H1 (cell line): ENCODE data around the gene DGKD. TPM values are rescaled to one million over a fixed set of nuclear protein-coding genes. Genes with fewer than 3 reads are reported as not detected.
A peak's percentile ranks its signal among the peaks of the same experiment; 100 is the strongest.

Experiments
- CTCF ChIA-PET: fragments of 300-600 bp; sonication (Branson Sonifier 250); formaldehyde crosslinking; loops from one replicate; lab custom pipeline; 2021; ENCODE audit not compliant: partially characterized antibody; lab: Charles Lee
- POLR2A ChIA-PET: fragments of 300-600 bp; sonication (Branson Sonifier 250); formaldehyde crosslinking; loops from one replicate; lab custom pipeline; 2021; ENCODE audit warnings: inconsistent platforms; ENCODE audit not compliant: partially characterized antibody; lab: Charles Lee
- DNase-seq, 2 experiments: peaks; one replicate each; pipeline versions ENCODE4 v3.0.0 to v3.0.0-alpha.2; 2010 to 2022; ENCODE audit warnings: low spot score in 2 of 2, low read depth in 1 of 2, mixed read lengths in 1 of 2
- FAIRE-seq: peaks from 2 replicates; lab custom pipeline; 2011; peaks lifted over from hg19 to GRCh38; lab: Jason Lieb, UNC
- H2AFZ ChIP-seq: 2 replicates; pipeline ENCODE4 v1.8.1; 2012; ENCODE audit warnings: low read length, inconsistent platforms
- H2AK5ac ChIP-seq: 2 replicates; pipeline ENCODE4 v1.6.1; 2013; ENCODE audit warnings: low read depth, low read length
- H2BK120ac ChIP-seq: replicated peaks from 2 replicates; pipeline ENCODE3; 2013; ENCODE audit warnings: low read depth, low read length, inconsistent platforms
- H2BK12ac ChIP-seq: 2 replicates; pipeline ENCODE4 v1.6.1; 2013; ENCODE audit warnings: low read depth, low read length
- H2BK15ac ChIP-seq: 2 replicates; pipeline ENCODE4 v1.6.1; 2013; ENCODE audit warnings: low read length
- H2BK20ac ChIP-seq: 2 replicates; pipeline ENCODE4 v1.6.1; 2013; ENCODE audit warnings: low read length
- H2BK5ac ChIP-seq: 2 replicates; pipeline ENCODE4 v1.6.1; 2013; ENCODE audit warnings: low read depth, low read length
- H3K14ac ChIP-seq: 2 replicates; pipeline ENCODE4 v1.6.1; 2013; ENCODE audit warnings: inconsistent platforms; ENCODE audit not compliant: insufficient read length
- H3K18ac ChIP-seq: 2 replicates; pipeline ENCODE4 v1.6.1; 2013; ENCODE audit warnings: low read length; ENCODE audit errors: extremely low read depth
- H3K23ac ChIP-seq: 2 replicates; pipeline ENCODE4 v1.6.1; 2013; ENCODE audit warnings: inconsistent platforms; ENCODE audit not compliant: insufficient read length
- H3K23me2 ChIP-seq: 2 replicates; pipeline ENCODE4 v1.6.1; 2013; ENCODE audit warnings: low read depth, low read length
- H3K27ac ChIP-seq: 2 replicates; pipeline ENCODE4 v1.6.1; 2011; ENCODE audit warnings: low read depth, low read length, inconsistent platforms
- H3K27me3 ChIP-seq, 4 experiments: replicated peaks in 1 of 4; 1 replicate in 1 of 4; 2 replicates in 3 of 4; pipeline versions ENCODE4 v1.6.1 to v1.8.1; 2011 to 2013; ENCODE audit warnings: low read length in 3 of 4, mild to moderate bottlenecking in 3 of 4, inconsistent platforms in 2 of 4, mixed read lengths in 2 of 4, moderate library complexity in 1 of 4; ENCODE audit not compliant: control insufficient read depth in 3 of 4, insufficient read depth in 3 of 4; ENCODE audit errors: extremely low read depth in 1 of 4
- H3K36me3 ChIP-seq, 4 experiments: 2 replicates each; pipeline versions ENCODE4 v1.6.1 to v1.8.1; 2011 to 2013; ENCODE audit warnings: mild to moderate bottlenecking in 4 of 4, low read length in 3 of 4, moderate library complexity in 2 of 4, control low read depth in 1 of 4, inconsistent platforms in 1 of 4; ENCODE audit not compliant: insufficient read depth in 4 of 4, control insufficient read depth in 2 of 4
- H3K4ac ChIP-seq: replicated peaks from 2 replicates; pipeline ENCODE3; 2013; ENCODE audit warnings: low read length, low read depth, mixed read lengths, inconsistent platforms; ENCODE audit not compliant: insufficient read length
- H3K4me1 ChIP-seq, 4 experiments: replicated peaks in 1 of 4; 1 replicate in 1 of 4; 2 replicates in 3 of 4; pipeline versions ENCODE4 v1.6.1 to v1.8.1; 2011 to 2013; ENCODE audit warnings: low read length in 3 of 4, inconsistent platforms in 2 of 4, mixed read lengths in 1 of 4; ENCODE audit not compliant: insufficient read depth in 4 of 4, control insufficient read depth in 3 of 4
- H3K4me2 ChIP-seq, 2 experiments: 2 replicates each; pipeline versions ENCODE4 v1.6.1 to v1.8.1; 2011 to 2013; ENCODE audit warnings: low read depth in 2 of 2, low read length in 2 of 2, control low read depth in 1 of 2, inconsistent platforms in 1 of 2, mild to moderate bottlenecking in 1 of 2; ENCODE audit not compliant: insufficient read depth in 1 of 2
- H3K4me3 ChIP-seq, 4 experiments: fragments of 200-600, 300-600 bp in 1 of 4; sonication (generic), shearing (Covaris generic), sonication (Bioruptor Twin) in 1 of 4; 2 replicates each; pipeline versions ENCODE4 v1.5.1 to v1.8.1; 2011 to 2016; ENCODE audit warnings: low read length in 4 of 4, low read depth in 3 of 4, control low read depth in 2 of 4, inconsistent platforms in 2 of 4, mild to moderate bottlenecking in 2 of 4, mixed read lengths in 1 of 4, moderate library complexity in 1 of 4; ENCODE audit not compliant: insufficient read depth in 2 of 4; ENCODE audit errors: extremely low read depth in 1 of 4
- H3K56ac ChIP-seq: replicated peaks from 2 replicates; pipeline ENCODE3; 2013; ENCODE audit warnings: low read depth, mild to moderate bottlenecking, mixed read lengths, low read length, inconsistent platforms; ENCODE audit not compliant: insufficient read length
- H3K79me1 ChIP-seq: 2 replicates; pipeline ENCODE4 v1.6.1; 2013; ENCODE audit warnings: low read depth, low read length, control low read depth
- H3K79me2 ChIP-seq, 2 experiments: 2 replicates each; pipeline versions ENCODE4 v1.6.1 to v1.8.1; 2012 to 2013; ENCODE audit warnings: low read length in 2 of 2, mild to moderate bottlenecking in 2 of 2, inconsistent platforms in 1 of 2; ENCODE audit not compliant: insufficient read depth in 2 of 2, control insufficient read depth in 1 of 2
- H3K9ac ChIP-seq, 4 experiments: replicated peaks in 1 of 4; 1 replicate in 1 of 4; 2 replicates in 3 of 4; pipeline versions ENCODE4 v1.6.1 to v1.8.1; 2011 to 2013; ENCODE audit warnings: low read depth in 3 of 4, low read length in 3 of 4, control low read depth in 2 of 4, mild to moderate bottlenecking in 2 of 4, moderate library complexity in 2 of 4, inconsistent platforms in 1 of 4; ENCODE audit errors: extremely low read depth in 1 of 4
- H3K9me3 ChIP-seq, 2 experiments: 2 replicates each; pipeline versions ENCODE4 v1.6.1 to v1.8.1; 2012 to 2013; ENCODE audit warnings: mild to moderate bottlenecking in 2 of 2, moderate library complexity in 2 of 2, control low read depth in 1 of 2, inconsistent platforms in 1 of 2, low read depth in 1 of 2, low read length in 1 of 2, mixed read lengths in 1 of 2; ENCODE audit not compliant: insufficient read depth in 2 of 2
- H4K20me1 ChIP-seq, 2 experiments: replicated peaks in 1 of 2; 2 replicates each; pipeline versions ENCODE3 to v1.8.1; 2011 to 2013; ENCODE audit warnings: inconsistent platforms in 2 of 2, low read length in 2 of 2, mild to moderate bottlenecking in 1 of 2; ENCODE audit not compliant: insufficient read depth in 2 of 2, control insufficient read depth in 1 of 2
- H4K5ac ChIP-seq: 2 replicates; pipeline ENCODE4 v1.6.1; 2013; ENCODE audit warnings: low read length, low read depth, mixed read lengths, inconsistent platforms; ENCODE audit not compliant: insufficient read length
- H4K8ac ChIP-seq: 2 replicates; pipeline ENCODE4 v1.8.0; 2013; ENCODE audit warnings: mild to moderate bottlenecking, moderate library complexity, low read length, inconsistent platforms; ENCODE audit not compliant: insufficient read depth; ENCODE audit errors: extremely low read depth
- H4K91ac ChIP-seq: replicated peaks from 2 replicates; pipeline ENCODE3; 2013; ENCODE audit warnings: low read length, mixed read lengths, inconsistent platforms; ENCODE audit not compliant: insufficient read length
- BCL11A ChIP-seq, 2 experiments: IDR thresholded peaks; one replicate each; pipeline ENCODE4 v1.6.1; 2011; ENCODE audit warnings: low read depth in 2 of 2, low read length in 2 of 2, mild to moderate bottlenecking in 2 of 2
- EGR1 ChIP-seq: IDR thresholded peaks from 2 replicates; pipeline ENCODE4 v1.6.1; 2011; ENCODE audit warnings: low read depth, low read length, borderline replicate concordance
- EZH2 ChIP-seq: fragments of 200-600 bp; sonication (generic); IDR thresholded peaks from 2 replicates; pipeline ENCODE4 v1.7.1; 2012; ENCODE audit warnings: low read depth, mild to moderate bottlenecking, moderate library complexity, low read length, inconsistent platforms; ENCODE audit not compliant: severe bottlenecking
- JUND ChIP-seq: IDR thresholded peaks from 2 replicates; pipeline ENCODE4 v1.6.1; 2011; ENCODE audit warnings: mild to moderate bottlenecking, improper control_type of control experiment, low read length
- NANOG ChIP-seq: IDR thresholded peaks from 2 replicates; pipeline ENCODE4 v1.6.1; 2011; ENCODE audit warnings: low read length, low read depth, mild to moderate bottlenecking, inconsistent platforms; ENCODE audit not compliant: insufficient read depth, poor library complexity, severe bottlenecking
- SP1 ChIP-seq: IDR thresholded peaks from 2 replicates; pipeline ENCODE4 v1.6.1; 2011; ENCODE audit warnings: low read depth, low read length
- SP2 ChIP-seq: IDR thresholded peaks from 2 replicates; pipeline ENCODE4 v1.6.1; 2012; ENCODE audit warnings: mild to moderate bottlenecking, low read length, inconsistent platforms
- WGBS, 2 experiments: shearing (Covaris generic) in 1 of 2; methylation state at CpG; one replicate each; pipeline versions ENCODE4 v1.1.6 to v1.1.7; 2013 to 2015; ENCODE audit warnings: low lambda C conversion rate in 2 of 2, mixed read lengths in 2 of 2, inconsistent platforms in 1 of 2, low coverage in 1 of 2, missing lambda C conversion rate in 1 of 2; ENCODE audit not compliant: insufficient replicate concordance in 2 of 2, insufficient coverage in 1 of 2, insufficient read length in 1 of 2; ENCODE audit errors: extremely low coverage in 1 of 2, missing lambda C conversion rate in 1 of 2; 5-methylcytosine and 5-hydroxymethylcytosine counted together
- polyA plus RNA-seq, 7 experiments: library from polyadenylated mRNA; depleted of rRNA in 3 of 7; stranded (reverse) in 5 of 7; unstranded in 2 of 7; fragments of >200 nt in 5 of 7; fragments of 200-250 nt in 2 of 7; gene quantifications; 1 replicate in 5 of 7; 2 replicates in 1 of 7; 4 replicates in 1 of 7; pipeline versions ENCODE4 v1.2.1 to v1.2.3, GENCODE V29; 2011 to 2013; ENCODE audit warnings: missing spikeins in 2 of 7, mixed read lengths in 2 of 7
- total RNA-seq: library from RNA; stranded (reverse); fragmentation: NEBNext Ultra II Directional; extraction: Animal tissue kit (Norgen Biotek cat#: 25700); gene quantifications from 2 replicates; pipeline ENCODE4 v1.2.1, GENCODE V29; 2021

Gene DGKD
- total and polyA plus RNA-seq, 2 of the 8 experiments (the other 6 are each of a cell fraction or from before 2014, with no cell fraction given) = 7.7 to 30.9 TPM

GRCh38 chr2:233380995-233381637, 26.8 kb downstream of the DGKD start:
- TF ChIP-seq SP1 (no peak), EGR1 (no peak), BCL11A (IDR thresholded peaks at IDR 0.05; ENCODE audit: low read depth in 2 of 2, low read length in 2 of 2) (no peak), EZH2 (no peak), SP2 (no peak), NANOG (no peak), JUND (no peak)
- TF ChIP-seq, all 59 proteins: peak for 0
- Histone ChIP-seq H3K56ac (no peak overlapping the region), H3K9ac (no peak overlapping the region), H4K8ac (peak overlapping the region; percentile 73; the same call in 1 of the 2 replicates), H3K23ac (no peak overlapping the region), H3K14ac (no peak overlapping the region), H3K4me2 (no peak overlapping the region), H2AFZ (no peak overlapping the region), H3K79me2 (peaks cover 0 to 12% of the 10 kb centered on the region in 2 experiments; a peak in 2 of 4 replicates), H3K27me3 (no peaks in the 10 kb centered on the region), H3K4me3 (no peak overlapping the region), H2BK20ac (no peak overlapping the region), H3K4ac (no peak overlapping the region), H3K36me3 (no peaks in the 10 kb centered on the region), H3K27ac (no peak overlapping the region), H2BK120ac (no peak overlapping the region), H2AK5ac (no peak overlapping the region), H3K18ac (no peak overlapping the region), H3K4me1 (peaks cover 2 to 6% (median 5%) of the 10 kb centered on the region in 4 experiments; a peak in 5 of 7 replicates), H4K5ac (no peak overlapping the region), H2BK12ac (no peak overlapping the region), H2BK5ac (no peak overlapping the region), H3K79me1 (peaks cover 9% of the 10 kb centered on the region), H4K91ac (no peak overlapping the region), H3K23me2 (0 out of 2 replicates have a peak, but pooled peaks cover 3% of the 10 kb centered on the region), H4K20me1 (peaks cover 5 to 9% of the 10 kb centered on the region in 2 experiments), H2BK15ac (no peak overlapping the region), H3K9me3 (no peaks in the 10 kb centered on the region)
- CTCF ChIA-PET = no interaction called here
- 94% methylated on average over 11 of the region's 11 CpGs; no CpG with 5 or more reads in 1 of the 2 experiments for WGBS, 2 experiments
- FAIRE-seq (no peak), DNase-seq (no peak)
- POLR2A ChIA-PET = interaction anchor here (0.6 kb wide), 1 partner anchor 22 kb away, joined by 5 read pairs; no protein-coding TSS in a partner anchor
